HG03354 (cell line): ENCODE data around the gene KDM4B.
"Not testable (repeated sequence)": the region's sequence is repeated elsewhere in the genome, so short reads cannot be mapped to it uniquely, and the experiment has no call there.

Experiments
- ATAC-seq: cut with Tn5 transposase; IDR thresholded peaks from one replicate; pipeline ENCODE4 v1.9.1; 2021; ENCODE audit warnings: mild to moderate bottlenecking; ENCODE audit not compliant: unreplicated experiment, poor library complexity, severe bottlenecking

The KDM4B gene

GRCh38 chr19:5152767-5153532, 184.0 kb downstream of the KDM4B start:
- no peak for ATAC-seq

- no peak for ATAC-seq
Measured at GRCh38 chr19:5153601-5154128, 184.8 kb downstream of the KDM4B start.

- ATAC-seq = no peak
Measured at GRCh38 chr19:5154129-5154798, 185.4 kb downstream of the KDM4B start.

GRCh38 chr19:5154799-5155426, 186.0 kb downstream of the KDM4B start:
- no peak for ATAC-seq

GRCh38 chr19:5155586-5156210, 186.8 kb downstream of the KDM4B start:
- no peak for ATAC-seq

- no peak for ATAC-seq
Measured at GRCh38 chr19:5156231-5156986, 187.5 kb downstream of the KDM4B start.

GRCh38 chr19:5157186-5157585, 188.3 kb downstream of the KDM4B start:
- no peak for ATAC-seq

GRCh38 chr19:5158549-5159134, 189.7 kb downstream of the KDM4B start:
- not testable (repeated sequence) for ATAC-seq

- not testable (repeated sequence) for ATAC-seq
Measured at GRCh38 chr19:5160158-5160795, 191.4 kb downstream of the KDM4B start.

GRCh38 chr19:5164845-5165696, 196.2 kb downstream of the KDM4B start:
- not testable (repeated sequence) for ATAC-seq

- ATAC-seq = no peak
Measured at GRCh38 chr19:5165697-5166019, 196.7 kb downstream of the KDM4B start.

- no peak for ATAC-seq
Measured at GRCh38 chr19:5166262-5166661, 197.3 kb downstream of the KDM4B start.

- no peak for ATAC-seq
Measured at GRCh38 chr19:5170329-5170745, 201.4 kb downstream of the KDM4B start.

- ATAC-seq = no peak
Measured at GRCh38 chr19:5171711-5172110, 202.8 kb downstream of the KDM4B start.

GRCh38 chr19:5172859-5173630, 204.1 kb downstream of the KDM4B start:
- no peak for ATAC-seq

- ATAC-seq = no peak
Measured at GRCh38 chr19:5173993-5174392, 205.1 kb downstream of the KDM4B start.

- ATAC-seq = no peak
Measured at GRCh38 chr19:5177745-5178450, 209.0 kb downstream of the KDM4B start.
